Sigmoid colon (tissue), 4 donors: Measurements from ENCODE around the gene UGT1A7.

Experiments used
- CTCF ChIP-seq, 4 experiments: fragments of 450-650 bp in 3 of 4; fragments of 200-600 bp in 1 of 4; IDR thresholded peaks; one replicate each; pipeline ENCODE4 v1.5.1; 2016 to 2019; ENCODE audit warnings: antibody characterized with exemption in 4 of 4, mild to moderate bottlenecking in 3 of 4, moderate library complexity in 2 of 4
- EP300 ChIP-seq, 4 donors: sonication (generic); formaldehyde crosslinking; IDR thresholded peaks; one replicate each; pipeline ENCODE4 v1.6.1; 2017; ENCODE audit warnings: antibody characterized with exemption in 4 of 4
- POLR2A ChIP-seq, 2 donors: fragments of 450-650 bp; IDR thresholded peaks; one replicate each; pipeline ENCODE4 v1.6.1; 2016; ENCODE audit warnings: antibody characterized with exemption in 2 of 2, mild to moderate bottlenecking in 2 of 2, moderate library complexity in 2 of 2
- POLR2AphosphoS5 ChIP-seq, 4 donors: sonication (generic); formaldehyde crosslinking; IDR thresholded peaks; one replicate each; pipeline ENCODE4 v1.6.1; 2017; ENCODE audit warnings: antibody characterized with exemption in 4 of 4

GRCh38 chr2:233643128-233643527, 38.6 kb upstream of the UGT1A7 start:
- TF ChIP-seq CTCF (IDR thresholded peaks at IDR 0.05) (no peak), POLR2AphosphoS5 (IDR thresholded peaks at IDR 0.05) (no peak), EP300 (IDR thresholded peaks at IDR 0.05) (no peak), POLR2A (IDR thresholded peaks at IDR 0.05) (no peak)
